Activated effector memory CD4-positive, alpha-beta T cell treated with anti-CD3 and anti-CD28 coated beads, Interleukin-2, amount 50 U/mL, for 16 hours (primary cell): Measurements from ENCODE around the gene NEDD8.

ENCODE experiments used
- DNase-seq: peaks from one replicate; pipeline ENCODE4 v3.0.0-alpha.2; 2020

Gene NEDD8

GRCh38 chr14:24232121-24232644 is at the start of gene NEDD8:
Gene NEDD8 (minus strand): TSS chr14:24232367. CDS start chr14:24232267, 100 bp downstream.
- DNase-seq = peak; percentile 96

- no peak for DNase-seq
Observed at GRCh38 chr14:24281636-24282035, 49.5 kb upstream of the NEDD8 start.

GRCh38 chr14:24280797-24281460 is 48.8 kb upstream of the NEDD8 start:
- DNase-seq = no peak

- peak; percentile 80 for DNase-seq
Observed at GRCh38 chr14:24279301-24280186, 47.4 kb upstream of the NEDD8 start.

GRCh38 chr14:24278424-24278823 is 46.3 kb upstream of the NEDD8 start:
- DNase-seq = no peak

GRCh38 chr14:24277606-24278321 is 45.6 kb upstream of the NEDD8 start:
- DNase-seq = no peak

- no peak for DNase-seq
Observed at GRCh38 chr14:24277071-24277470, 44.9 kb upstream of the NEDD8 start.

GRCh38 chr14:24274101-24274543 is 42.0 kb upstream of the NEDD8 start:
- peak; percentile 76 for DNase-seq

- no peak for DNase-seq
Observed at GRCh38 chr14:24273422-24273998, 41.3 kb upstream of the NEDD8 start.

- no peak for DNase-seq
Observed at GRCh38 chr14:24272467-24272866, 40.3 kb upstream of the NEDD8 start.

- DNase-seq = no peak
Observed at GRCh38 chr14:24271834-24272263, 39.7 kb upstream of the NEDD8 start.

GRCh38 chr14:24271134-24271833 is 39.1 kb upstream of the NEDD8 start, which contains the start of gene RABGGTA:
Gene RABGGTA (minus strand): TSS chr14:24271597. CDS start chr14:24271115, 482 bp downstream.
- peak; percentile 96 for DNase-seq

GRCh38 chr14:24270537-24271133 is 38.5 kb upstream of the NEDD8 start:
- no peak for DNase-seq

GRCh38 chr14:24269910-24270536 is 37.9 kb upstream of the NEDD8 start:
- no peak for DNase-seq

- DNase-seq = no peak
Observed at GRCh38 chr14:24269368-24269767, 37.2 kb upstream of the NEDD8 start.

GRCh38 chr14:24268225-24268624 is 36.1 kb upstream of the NEDD8 start:
- no peak for DNase-seq

- DNase-seq = no peak
Observed at GRCh38 chr14:24267516-24267915, 35.3 kb upstream of the NEDD8 start.

GRCh38 chr14:24266344-24267244 is 34.4 kb upstream of the NEDD8 start:
- no peak for DNase-seq

GRCh38 chr14:24264298-24264697 is 32.1 kb upstream of the NEDD8 start:
- DNase-seq = no peak

- no peak for DNase-seq
Observed at GRCh38 chr14:24263848-24264247, 31.7 kb upstream of the NEDD8 start.
